T-helper 2 cell treated with Interferon-gamma antibody and Interleukin-4, amounts not matched to agents 100 ng/mL and 5 ng/mL, for 36 hours (primary cell): ENCODE data around the gene PLD6. TPM values are rescaled to one million over a fixed set of nuclear protein-coding genes. Genes with fewer than 3 reads are reported as not detected.
"Not testable (repeated sequence)": the region's sequence is repeated elsewhere in the genome, so short reads cannot be mapped to it uniquely, and the experiment has no call there.

ENCODE experiments used
- intact Hi-C: fragments of 100-400 bp; cut with micrococcal nuclease; formaldehyde crosslinking; loops from one replicate; pipeline ENCODE4 v1.15.1; 2023
- total RNA-seq: library from RNA; stranded (reverse); gene quantifications from 2 replicates; pipeline ENCODE4 v1.2.3, GENCODE V29; 2022

Gene PLD6
- total RNA-seq, 1 donor from 2014 or later = 7.1 TPM

GRCh38 chr17:17201271-17201670, 4.9 kb downstream of the PLD6 start:
- intact Hi-C loops = no loop called here

DNA sequence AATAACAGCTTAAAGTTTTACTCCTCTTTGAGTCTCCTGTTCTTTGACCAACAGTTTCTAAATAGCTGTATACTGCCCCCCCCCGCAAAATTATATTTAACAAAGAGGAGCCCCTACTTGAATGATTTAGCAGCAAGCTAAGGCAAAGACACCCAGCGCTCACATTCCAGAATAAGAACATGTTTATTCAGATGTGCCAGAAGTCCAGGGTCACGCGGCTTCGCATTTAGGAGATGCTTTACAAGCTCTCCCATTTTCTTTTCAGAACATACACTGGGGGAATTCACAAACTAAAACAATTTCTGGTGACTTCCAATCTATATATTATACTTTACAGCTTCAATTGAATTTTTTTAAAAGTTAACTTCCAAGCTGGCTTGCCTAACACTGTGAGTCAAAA, 5.3 kb downstream of the PLD6 start:
- intact Hi-C loops = no loop called here

GRCh38 chr17:17200311-17200710, 5.8 kb downstream of the PLD6 start:
- intact Hi-C loops = no loop called here

GRCh38 chr17:17198281-17198680, 7.9 kb downstream of the PLD6 start:
- intact Hi-C loops = no loop called here

DNA sequence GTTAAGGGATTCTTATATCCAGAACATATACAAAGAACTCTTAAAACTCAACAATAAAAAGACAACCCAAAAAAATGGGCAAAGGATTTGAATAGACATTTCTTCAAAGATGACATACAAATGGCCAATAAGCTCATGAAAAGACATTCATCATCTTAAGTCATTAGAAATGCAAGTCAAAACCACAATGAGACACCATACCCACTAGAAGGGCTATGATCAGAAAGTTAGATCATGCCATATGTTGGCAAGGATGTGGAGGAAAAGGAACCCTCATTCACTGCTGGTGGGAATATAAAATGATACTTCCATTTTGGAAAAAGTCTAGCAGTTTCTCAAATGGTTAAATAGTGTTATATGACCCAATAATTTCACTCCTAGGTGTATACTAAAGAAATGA, 9.4 kb downstream of the PLD6 start:
- intact Hi-C loops = no loop called here

DNA sequence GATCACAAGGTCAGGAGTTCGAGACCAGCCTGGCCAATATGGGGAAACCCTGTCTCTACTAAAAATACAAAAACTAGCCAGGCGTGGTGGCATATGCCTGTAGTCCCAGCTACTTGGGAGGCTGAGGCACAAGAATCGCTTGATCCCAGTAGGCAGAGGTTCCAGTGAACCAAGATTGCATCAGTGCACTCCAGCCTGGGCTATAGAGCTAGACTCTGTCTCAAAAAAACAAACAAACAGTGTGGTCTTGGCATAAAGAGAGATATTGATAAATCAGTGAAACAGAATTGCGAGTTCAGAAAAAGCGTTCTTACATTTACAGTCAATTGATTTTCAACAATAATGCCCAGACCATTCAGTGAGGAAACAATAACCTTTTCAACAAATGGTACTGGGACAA, 10.7 kb downstream of the PLD6 start:
- intact Hi-C loops = not testable (repeated sequence)

GRCh38 chr17:17191961-17192381, 14.2 kb downstream of the PLD6 start:
- intact Hi-C loops = no loop called here

- intact Hi-C loops = no loop called here
These were observed 14.8 kb downstream of the PLD6 start for GRCh38 chr17:17191346-17191792.

DNA sequence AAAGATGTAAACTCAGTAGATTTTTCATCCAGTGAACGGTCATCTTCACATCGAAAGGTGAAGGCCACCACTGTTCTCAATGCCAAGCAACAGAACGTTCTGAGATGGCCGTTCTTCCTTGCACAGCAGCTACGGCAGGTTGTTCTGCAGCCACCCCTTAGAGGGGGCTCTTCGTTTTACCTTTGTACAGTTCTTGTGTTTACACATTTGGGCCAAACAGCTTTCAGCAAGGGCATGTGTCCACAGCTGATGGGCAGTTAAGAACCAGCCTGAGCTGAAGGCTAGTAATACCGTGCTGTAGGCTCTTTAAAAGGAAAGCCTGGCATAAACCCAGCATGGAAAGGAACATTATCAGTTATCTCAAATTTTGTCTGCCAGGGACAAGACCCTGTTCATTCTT, 15.9 kb downstream of the PLD6 start:
- intact Hi-C loops = no loop called here

GRCh38 chr17:17189559-17189958, 16.6 kb downstream of the PLD6 start:
- intact Hi-C loops = no loop called here

DNA sequence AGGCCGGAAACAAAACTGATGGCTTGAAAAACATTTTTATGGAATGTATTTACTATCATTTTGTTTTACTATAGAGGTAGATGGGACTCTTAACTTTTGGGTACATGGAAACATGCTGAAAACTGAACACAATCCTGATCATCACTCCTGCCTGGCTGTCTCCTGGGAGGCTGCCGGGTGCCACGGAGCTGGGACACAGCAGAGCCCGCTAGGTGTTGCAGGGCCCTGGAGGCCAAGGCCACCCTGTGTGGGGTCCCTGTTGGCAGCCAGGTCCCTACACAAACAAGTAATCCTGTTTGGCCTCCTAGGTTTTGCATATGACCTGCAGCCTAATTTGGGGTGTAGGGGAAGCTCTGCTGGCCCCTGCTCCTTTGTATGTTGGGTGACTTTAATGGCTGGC, 17.5 kb downstream of the PLD6 start:
- intact Hi-C loops = no loop called here

DNA sequence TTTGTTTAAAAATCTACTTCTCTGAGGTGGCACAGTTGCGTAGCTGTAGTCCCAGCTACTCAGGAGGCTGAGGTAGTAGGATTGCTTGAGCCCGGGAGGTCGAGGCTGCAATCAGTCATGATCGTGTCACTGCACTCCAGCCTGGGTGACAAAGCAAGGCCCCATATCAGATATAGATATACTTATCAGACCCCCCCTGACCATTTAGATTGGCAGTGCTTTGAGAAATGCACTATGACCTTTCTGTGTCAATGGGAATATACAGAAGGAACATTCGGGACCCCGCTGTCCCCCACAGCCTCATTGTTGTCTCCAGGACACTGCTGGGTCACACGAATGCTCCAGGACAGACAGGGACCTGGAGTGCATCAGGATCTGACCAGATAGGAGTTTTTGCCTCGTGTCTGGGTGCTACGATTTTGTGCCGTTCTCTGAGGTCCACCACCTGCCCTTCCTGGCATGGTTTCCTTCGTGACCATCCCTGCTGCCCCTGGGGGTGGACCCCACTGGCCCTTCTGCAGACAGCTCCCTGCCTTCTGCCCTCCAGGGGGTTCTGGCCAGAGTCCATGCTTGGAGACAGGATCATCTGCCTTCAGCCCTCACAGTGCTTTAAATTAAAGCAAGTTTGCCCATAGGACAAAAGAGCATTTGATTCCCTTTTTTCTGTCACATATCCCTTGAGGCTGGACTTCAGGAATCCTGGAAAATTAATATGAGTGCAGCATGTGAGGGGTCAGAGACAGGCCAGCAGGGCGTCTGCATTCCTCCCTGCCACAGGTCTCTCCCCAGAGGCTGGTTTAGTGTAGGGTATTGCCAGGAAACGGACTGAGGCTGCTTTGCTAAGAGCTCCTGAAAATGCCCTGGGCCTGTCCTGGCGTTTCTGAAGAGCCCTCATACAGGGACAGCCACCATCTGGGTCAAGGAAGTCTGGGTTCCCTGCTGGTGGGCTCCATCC, 19.3 kb downstream of the PLD6 start:
- intact Hi-C loops = no loop called here

- intact Hi-C loops = no loop called here
These were observed 20.1 kb downstream of the PLD6 start for GRCh38 chr17:17186051-17186450.

DNA sequence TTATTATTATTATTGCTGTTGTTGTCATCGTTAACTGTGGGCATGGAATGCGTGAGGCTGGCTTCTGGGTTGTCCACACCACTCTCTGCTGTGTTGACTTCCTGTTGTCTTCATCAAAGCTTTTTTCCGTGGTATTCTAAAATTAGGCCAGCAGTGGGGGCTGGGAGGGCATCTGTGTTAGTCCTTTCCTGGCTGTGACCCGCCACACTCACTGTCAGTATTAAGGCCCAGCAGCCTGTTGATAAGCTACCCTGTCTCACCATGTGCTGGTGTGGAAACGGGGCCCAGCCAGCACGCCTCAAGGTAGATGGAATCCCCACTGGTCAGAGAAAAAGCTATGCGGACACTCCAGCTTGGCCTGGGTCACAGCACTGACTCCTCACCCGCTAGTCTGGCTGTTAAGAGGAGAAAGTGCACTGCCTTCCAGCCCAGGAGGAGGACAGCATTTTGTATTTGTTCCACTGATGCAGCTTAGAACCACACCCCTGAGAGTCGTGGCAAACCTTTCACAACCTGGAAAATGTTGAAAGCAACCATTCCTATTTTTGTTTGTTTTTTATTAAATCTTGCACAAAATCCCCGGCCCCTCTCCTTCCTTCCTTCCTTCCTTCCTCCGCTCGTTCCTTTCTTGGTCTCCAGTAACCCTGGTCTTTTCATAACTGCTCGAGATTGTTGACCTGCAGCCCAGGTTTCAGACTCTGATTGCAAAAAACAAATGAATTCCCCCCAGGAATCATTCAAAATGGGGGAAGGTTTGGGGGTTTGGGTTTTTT, 21.0 kb downstream of the PLD6 start:
- intact Hi-C loops = not testable (repeated sequence)

DNA sequence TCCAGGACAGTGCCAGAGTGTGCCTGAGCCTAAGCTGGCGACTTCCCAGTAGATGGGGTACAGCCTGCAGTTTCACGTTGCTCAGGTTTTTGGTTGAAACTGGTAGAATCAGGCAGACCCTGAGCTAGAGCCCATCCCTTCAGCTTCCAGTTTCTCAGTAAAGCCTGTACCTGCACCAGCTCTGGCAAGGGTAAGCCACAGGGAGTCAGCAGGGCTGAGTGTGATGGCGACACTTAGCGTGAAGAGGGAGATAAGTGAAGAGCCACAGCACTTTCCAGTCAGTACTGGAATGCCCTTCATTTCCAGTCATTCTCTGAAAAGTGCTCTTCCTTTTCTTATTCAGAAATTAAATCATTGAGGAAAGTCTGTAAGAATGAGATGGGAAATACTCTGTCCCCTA, 22.4 kb downstream of the PLD6 start:
- intact Hi-C loops = no loop called here

DNA sequence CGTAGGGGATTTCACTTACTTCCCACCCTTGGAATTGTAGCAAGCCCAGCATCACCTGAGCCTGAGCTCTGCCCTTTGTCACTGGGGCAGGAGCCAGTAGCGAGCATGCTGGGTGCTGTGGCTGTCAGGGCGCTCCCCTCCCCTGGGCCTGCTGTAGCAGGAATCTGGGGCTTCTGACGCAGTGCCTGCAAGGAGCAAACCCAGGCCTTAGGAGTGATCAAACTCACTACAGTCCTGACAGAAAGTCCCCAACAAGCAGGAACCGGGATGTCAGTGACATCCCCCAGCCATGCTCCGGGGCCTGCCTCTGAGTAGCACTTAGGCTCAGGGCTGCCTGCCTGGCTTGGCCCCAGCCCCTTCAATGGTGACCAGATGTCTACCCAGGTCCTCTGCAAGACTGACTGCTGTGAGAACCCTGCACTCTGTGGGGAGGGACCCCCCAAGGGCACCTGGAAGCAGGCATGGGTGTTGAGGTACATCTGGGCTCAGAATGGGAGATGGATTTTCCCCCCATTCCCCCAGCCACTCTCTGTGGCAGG, 23.5 kb downstream of the PLD6 start:
- intact Hi-C loops = no loop called here

DNA sequence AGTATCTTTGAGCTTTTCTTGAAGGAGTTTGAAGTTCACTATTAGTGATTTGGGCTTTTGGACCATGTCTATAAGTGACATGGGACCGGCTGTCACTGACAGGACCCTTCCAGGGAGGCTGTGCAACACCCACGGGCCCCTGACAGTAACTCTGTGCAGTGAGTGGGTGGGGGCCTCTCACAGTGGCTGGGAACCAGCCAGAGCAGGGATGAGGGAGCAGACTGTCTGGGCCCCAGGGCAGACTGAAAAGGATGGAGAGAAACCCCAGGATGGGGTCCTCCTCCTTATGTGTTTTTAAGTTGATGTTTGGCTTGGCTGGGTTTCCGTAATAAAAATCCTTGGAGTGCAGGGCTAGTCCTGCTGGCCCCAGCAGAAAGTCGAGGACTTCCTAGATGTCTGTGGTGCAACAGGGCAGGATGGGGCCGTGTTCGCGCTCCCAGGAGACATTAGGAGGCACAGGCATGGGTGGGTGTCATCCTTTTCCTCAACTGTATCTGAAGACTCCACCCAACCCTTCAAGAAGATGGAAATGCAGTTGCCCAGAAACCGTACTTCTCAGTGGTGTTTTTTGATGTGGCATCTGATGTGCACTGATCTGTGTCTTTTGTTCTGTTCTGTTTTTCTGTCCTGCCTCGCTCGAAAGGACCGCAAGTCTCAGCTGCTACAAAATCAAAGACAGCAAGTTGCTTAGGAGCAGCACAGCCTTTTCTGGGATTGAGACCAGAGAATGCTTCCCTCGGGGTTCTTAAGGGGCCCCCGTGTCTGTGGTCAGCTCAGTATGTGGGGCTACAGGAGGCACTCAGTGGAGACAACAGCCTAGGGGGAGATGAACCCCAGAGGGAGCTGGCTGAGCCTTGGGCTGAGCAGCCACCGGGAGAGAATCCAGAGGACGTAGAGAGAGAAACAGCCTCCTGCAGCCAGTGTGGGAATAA, 24.2 kb downstream of the PLD6 start:
- intact Hi-C loops = no loop called here

DNA sequence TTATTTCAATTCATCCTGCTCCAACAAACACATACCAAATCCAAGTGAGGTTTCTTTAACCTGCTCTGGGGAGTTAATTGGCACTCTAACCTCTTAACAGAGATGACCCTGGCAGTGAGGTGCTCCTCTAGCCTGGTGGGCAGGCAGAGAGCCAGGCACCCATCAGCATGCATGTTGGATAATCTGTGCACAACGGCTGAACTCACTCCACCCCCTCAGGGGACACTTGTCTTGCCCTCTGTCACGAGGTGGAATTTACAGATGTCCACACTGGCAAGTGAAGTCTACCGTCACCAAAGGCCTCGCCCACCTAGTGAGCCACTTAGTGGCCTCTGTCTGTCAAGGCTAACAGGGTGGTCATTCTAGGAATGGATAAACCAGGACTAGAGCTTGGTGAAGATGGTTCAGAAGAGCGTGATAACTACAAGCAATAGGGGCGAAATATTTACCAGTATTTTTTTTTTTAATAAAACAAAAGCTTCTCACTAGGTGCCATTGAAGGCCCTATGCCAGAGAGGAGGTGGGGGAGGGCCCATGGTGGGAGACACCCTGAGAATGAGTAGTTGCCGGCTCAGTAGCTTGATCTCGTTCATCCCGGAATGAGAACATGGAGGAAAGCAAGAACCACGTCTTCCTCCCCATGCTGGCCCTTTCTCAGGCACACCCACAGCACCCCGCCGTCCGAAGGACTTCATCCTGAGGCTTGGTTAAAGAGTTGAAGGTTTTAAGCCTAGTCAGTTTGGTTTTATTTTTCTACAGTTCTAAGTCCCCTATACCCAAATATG, 25.2 kb downstream of the PLD6 start:
- intact Hi-C loops = no loop called here

- intact Hi-C loops = no loop called here
These were observed 26.0 kb downstream of the PLD6 start for GRCh38 chr17:17180141-17180603.

- intact Hi-C loops = loop anchor here (5.0 to 10.0 kb wide), 2 partner anchors 125 to 962 kb away; partner anchors contain the start of genes NCOR1, NT5M and PIGL
These were observed 26.7 kb downstream of the PLD6 start for GRCh38 chr17:17179371-17179827.
